Right cardiac atrium (tissue), 5 donors: ENCODE results near the gene ITPRID1. TPM values are rescaled to one million over a fixed set of nuclear protein-coding genes. Genes with fewer than 3 reads are reported as not detected.
A peak's percentile ranks its signal among the peaks of the same experiment; 100 is the strongest.

ENCODE experiments used
- ATAC-seq, 2 donors: fragments of 200-7000 bp; cut with Tn5 transposase; one replicate each; pipeline versions ENCODE4 v1.8.0 to v1.9.1; 2020; ENCODE audit warnings: moderate library complexity in 2 of 2, mild to moderate bottlenecking in 1 of 2
- DNase-seq, 3 donors: peaks; one replicate each; pipeline ENCODE4 v3.0.0-alpha.2; 2020
- H3K27ac ChIP-seq: one replicate; pipeline ENCODE4 v1.5.1; 2013; ENCODE audit warnings: mild to moderate bottlenecking, low read length, control low read depth, moderate library complexity
- H3K27me3 ChIP-seq: one replicate; pipeline ENCODE4 v1.6.1; 2013; ENCODE audit not compliant: control insufficient read depth, insufficient read depth
- H3K4me1 ChIP-seq: one replicate; pipeline ENCODE4 v1.6.1; 2013; ENCODE audit warnings: low read length; ENCODE audit not compliant: control insufficient read depth, insufficient read depth
- H3K4me3 ChIP-seq: one replicate; pipeline ENCODE4 v1.5.1; 2013; ENCODE audit warnings: low read length, control low read depth
- H3K9me3 ChIP-seq: one replicate; pipeline ENCODE4 v1.6.1; 2013; ENCODE audit warnings: low read length; ENCODE audit not compliant: control insufficient read depth
- WGBS: extraction: QIAGEN DNeasy Blood & Tissue Kit; methylation state at CpG from one replicate; pipeline ENCODE4 v1.1.7; 2013; 5-methylcytosine and 5-hydroxymethylcytosine counted together
- intact Hi-C, 4 donors: fragments of 100-400 bp; cut with DNase I; formaldehyde crosslinking; loops; one replicate each; pipeline versions ENCODE4 v1.11.0 to v1.14.0; 2022 to 2023
- polyA plus RNA-seq: library from polyadenylated mRNA; stranded (reverse); fragments of 200-250 nt; gene quantifications from one replicate; pipeline ENCODE4 v1.2.3, GENCODE V29; 2013
- total RNA-seq, 4 donors: library from RNA; stranded (reverse); fragmentation: NEBNext Ultra II Directional; extraction: Animal tissue kit (Norgen Biotek cat#: 25700); gene quantifications; one replicate each; pipeline ENCODE4 v1.2.1, GENCODE V29; 2021
- donor health status: healthy with polysubstance abuse.
- donor health status: DM: no; HTN: yes; CAD: no.
- donor health status: DM: no; HTN: no; CAD: no.
- donor health status: DM: no; HTN: yes; CAD: no; lungs with severe emphysema.
- donor health status: DM: yes; HTN: yes; CAD: no.

The ITPRID1 gene
- total and polyA plus RNA-seq, 5 donors: not detected

- Histone ChIP-seq H3K9me3 (no peaks in the 10 kb centered on the region), H3K4me1 (no peaks in the 10 kb centered on the region), H3K27me3 (no peaks in the 10 kb centered on the region), H3K27ac (no peak overlapping the region), H3K4me3 (no peak overlapping the region)
- no peak for ATAC-seq
- intact Hi-C loops: no loop called here
- 91% methylated on average over 1 of the region's 1 CpG for WGBS
- DNase-seq: no peak
These were observed 26.4 kb upstream of the ITPRID1 start for GRCh38 chr7:31487476-31487875.

GRCh38 chr7:31488562-31489203, 25.2 kb upstream of the ITPRID1 start:
- Histone ChIP-seq H3K27me3 (no peaks in the 10 kb centered on the region), H3K9me3 (no peaks in the 10 kb centered on the region), H3K27ac (no peak overlapping the region), H3K4me3 (no peak overlapping the region), H3K4me1 (no peaks in the 10 kb centered on the region)
- intact Hi-C loops: no loop called here
- DNase-seq: peak; percentile 33 to 65 (median 63)
- ATAC-seq: peak in 1 of 2 donors; percentile 51
- 45% methylated on average over 15 of the region's 15 CpGs for WGBS

- Histone ChIP-seq H3K4me3 (no peak overlapping the region), H3K27me3 (no peaks in the 10 kb centered on the region), H3K9me3 (no peaks in the 10 kb centered on the region), H3K4me1 (no peaks in the 10 kb centered on the region), H3K27ac (no peak overlapping the region)
- intact Hi-C loops: no loop called here
- ATAC-seq: no peak
- 43% methylated on average over 2 of the region's 2 CpGs for WGBS
- no peak for DNase-seq
These were observed 23.0 kb upstream of the ITPRID1 start for GRCh38 chr7:31490796-31491314.

- Histone ChIP-seq H3K4me3 (no peak overlapping the region), H3K9me3 (no peaks in the 10 kb centered on the region), H3K27ac (no peak overlapping the region), H3K4me1 (no peaks in the 10 kb centered on the region), H3K27me3 (no peaks in the 10 kb centered on the region)
- ATAC-seq (no peak), DNase-seq (no peak)
- intact Hi-C loops: no loop called here
- WGBS: 85% methylated on average over 4 of the region's 4 CpGs
These were observed 21.8 kb upstream of the ITPRID1 start for GRCh38 chr7:31492086-31492485.

- intact Hi-C loops: no loop called here
- ATAC-seq (peak; percentile 80), DNase-seq (peak in 2 of 3 donors; percentile 26 to 61)
- Histone ChIP-seq H3K4me1 (no peaks in the 10 kb centered on the region), H3K9me3 (no peaks in the 10 kb centered on the region), H3K27ac (peak overlapping the region; percentile 48), H3K27me3 (no peaks in the 10 kb centered on the region), H3K4me3 (no peak overlapping the region)
- WGBS: 21% methylated on average over 3 of the region's 3 CpGs
These were observed 20.1 kb upstream of the ITPRID1 start for GRCh38 chr7:31493714-31494181.

DNA sequence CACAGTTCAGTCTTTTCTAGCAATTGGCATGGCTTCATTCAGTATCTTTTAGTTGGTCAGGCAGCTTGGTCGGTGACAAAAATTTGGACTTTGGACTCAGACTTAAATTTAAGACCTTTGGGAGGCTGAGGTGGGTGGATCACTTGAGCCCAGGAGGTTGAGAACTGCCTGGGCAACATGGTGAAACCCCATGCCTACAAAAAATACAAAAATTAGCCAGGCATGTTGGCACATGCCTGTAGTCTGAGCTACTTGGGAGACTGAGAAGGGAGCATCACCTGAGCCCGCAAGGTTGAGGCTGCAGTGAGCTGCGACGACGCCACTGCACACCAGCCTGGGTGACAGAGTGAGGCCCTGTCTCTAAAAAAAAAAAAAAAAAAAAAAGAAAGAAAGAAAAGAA, 19.5 kb upstream of the ITPRID1 start:
- DNase-seq: no peak
- Histone ChIP-seq H3K9me3 (no peaks in the 10 kb centered on the region), H3K27ac (no peak overlapping the region), H3K4me1 (no peaks in the 10 kb centered on the region), H3K27me3 (no peaks in the 10 kb centered on the region), H3K4me3 (no peak overlapping the region)
- intact Hi-C loops: no loop called here
- no peak for ATAC-seq
- 73% methylated on average over 5 of the region's 5 CpGs for WGBS

- no peak overlapping the region for H3K27ac ChIP-seq
- 94% methylated on average over 3 of the region's 3 CpGs for WGBS
- H3K27me3 ChIP-seq: no peaks in the 10 kb centered on the region
- no peaks in the 10 kb centered on the region for H3K4me1 ChIP-seq
- intact Hi-C loops: no loop called here
- DNase-seq (no peak), ATAC-seq (no peak)
- no peak overlapping the region for H3K4me3 ChIP-seq
- H3K9me3 ChIP-seq: no peaks in the 10 kb centered on the region
These were observed 18.2 kb upstream of the ITPRID1 start for GRCh38 chr7:31495653-31496052.

DNA sequence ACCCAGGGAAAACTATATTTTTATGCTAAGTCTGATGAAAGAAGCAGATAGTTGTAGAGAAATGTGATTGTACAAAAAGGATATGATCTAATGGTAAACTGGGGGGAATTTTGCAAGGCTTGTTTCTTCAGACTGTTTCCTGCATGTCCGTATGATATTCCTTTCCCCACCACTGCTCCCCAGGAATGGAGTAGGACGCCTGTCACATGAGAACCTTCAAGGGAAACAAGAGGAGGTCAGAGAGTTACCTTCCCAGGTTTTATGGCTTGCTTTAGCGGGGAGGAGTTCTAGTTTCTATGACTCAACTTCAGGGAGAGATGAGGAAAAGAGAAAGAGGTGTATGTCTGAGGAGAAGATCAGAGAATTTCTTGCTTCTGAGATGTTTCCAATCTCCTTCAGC, 16.4 kb upstream of the ITPRID1 start:
- WGBS: 67% methylated on average over 3 of the region's 3 CpGs
- intact Hi-C loops: no loop called here
- H3K9me3 ChIP-seq: no peaks in the 10 kb centered on the region
- DNase-seq: no peak
- no peak overlapping the region for H3K27ac ChIP-seq
- no peak for ATAC-seq
- H3K4me1 ChIP-seq: no peaks in the 10 kb centered on the region
- H3K4me3 ChIP-seq: no peak overlapping the region
- no peaks in the 10 kb centered on the region for H3K27me3 ChIP-seq

- ATAC-seq (no peak), DNase-seq (no peak)
- H3K27ac ChIP-seq: no peak overlapping the region
- no peaks in the 10 kb centered on the region for H3K27me3 ChIP-seq
- H3K4me3 ChIP-seq: no peak overlapping the region
- intact Hi-C loops: no loop called here
- no peaks in the 10 kb centered on the region for H3K4me1 ChIP-seq
- 12% methylated on average over 1 of the region's 1 CpG for WGBS
- H3K9me3 ChIP-seq: no peaks in the 10 kb centered on the region
These were observed 13.2 kb upstream of the ITPRID1 start for GRCh38 chr7:31500656-31501055.

DNA sequence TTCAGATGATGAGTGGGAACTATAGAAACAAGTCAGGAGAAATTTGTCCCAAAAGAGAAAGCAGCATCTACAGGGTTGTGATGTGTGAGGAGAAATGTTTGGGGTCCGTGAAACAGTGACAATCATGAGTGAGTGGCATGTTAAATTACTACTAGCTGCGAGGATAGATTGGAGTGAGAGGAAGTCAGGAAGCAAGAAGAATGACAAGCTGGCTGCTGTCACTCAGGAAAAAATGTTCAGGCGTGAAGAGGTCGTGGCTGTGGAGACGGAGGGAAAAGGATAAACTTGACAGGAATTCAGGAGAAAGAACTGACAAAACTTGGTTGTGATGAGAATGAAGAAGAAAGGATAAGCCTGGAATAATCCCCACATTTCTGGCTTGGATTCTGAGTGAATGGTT, 5.1 kb upstream of the ITPRID1 start:
- intact Hi-C loops: no loop called here
- Histone ChIP-seq H3K27me3 (no peaks in the 10 kb centered on the region), H3K9me3 (no peaks in the 10 kb centered on the region), H3K27ac (no peak overlapping the region), H3K4me1 (no peaks in the 10 kb centered on the region), H3K4me3 (no peak overlapping the region)
- WGBS: 63% methylated on average over 5 of the region's 5 CpGs
- no peak for DNase-seq
- ATAC-seq: no peak

GRCh38 chr7:31512166-31512565, 1.7 kb upstream of the ITPRID1 start:
- intact Hi-C loops: no loop called here

More at GRCh38 chr7:31512166-31512565, 1.7 kb upstream of the ITPRID1 start:
- WGBS: 76% methylated on average over 2 of the region's 2 CpGs
- Histone ChIP-seq H3K27me3 (no peaks in the 10 kb centered on the region), H3K9me3 (no peaks in the 10 kb centered on the region), H3K4me3 (no peak overlapping the region), H3K27ac (no peak overlapping the region), H3K4me1 (no peaks in the 10 kb centered on the region)
- no peak for DNase-seq
- no peak for ATAC-seq
